Fibroblast of pulmonary artery (primary cell): ENCODE data around the gene SYT2.

Source experiments
- DNase-seq: peaks from one replicate; pipeline ENCODE4 v3.0.0-alpha.2; 2010; ENCODE audit warnings: low read depth
- H3K4me3 ChIP-seq: replicated peaks from 2 replicates; pipeline ENCODE4 v1.5.1; 2011; ENCODE audit warnings: low read depth, mild to moderate bottlenecking, control low read depth, low read length, moderate library complexity
- TF ChIP-seq, protein P1 (sequence below): IDR thresholded peaks from 2 replicates; pipeline ENCODE4 v1.5.1; 2011; ENCODE audit warnings: mild to moderate bottlenecking, control low read depth, low read length, inconsistent platforms; ENCODE audit errors: missing control alignments

The SYT2 gene

DNA sequence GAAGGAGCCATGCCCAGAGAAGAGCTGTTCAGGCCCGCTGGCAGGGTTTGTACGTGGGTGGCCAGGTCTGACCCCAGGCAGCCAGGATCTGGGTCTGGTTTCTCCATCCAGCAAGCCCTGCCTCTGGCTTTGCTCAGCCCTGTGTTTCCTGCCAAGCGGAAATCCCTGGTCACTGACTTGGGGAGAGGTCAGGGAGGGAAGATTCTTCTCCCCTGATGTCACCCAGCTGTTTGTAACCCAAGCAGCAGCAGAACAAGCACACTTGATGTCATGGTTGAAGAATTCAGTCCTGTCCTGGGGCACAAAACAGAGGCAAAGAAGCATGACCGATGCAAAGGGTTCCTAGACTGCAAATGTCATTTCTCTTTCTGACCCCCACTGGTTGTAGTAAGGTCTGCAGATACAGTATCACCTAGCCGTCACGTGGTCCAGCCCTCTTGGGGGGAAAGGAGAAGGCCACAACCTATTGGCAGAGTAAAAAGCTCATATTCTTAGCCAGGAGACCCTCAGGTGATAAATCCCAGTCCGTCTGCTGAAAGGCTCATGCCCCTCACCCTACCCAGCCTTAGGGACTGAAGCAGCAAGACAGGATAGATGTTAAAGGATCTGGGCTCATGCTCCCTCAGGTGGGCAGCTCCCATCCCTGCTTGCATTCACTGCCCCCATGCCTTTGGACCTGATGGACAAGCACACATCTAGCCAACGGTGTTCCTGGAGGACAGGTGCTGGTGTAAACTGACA is 120.9 kb downstream of the SYT2 start:
- DNase-seq = peak; percentile 99
- TF ChIP-seq, protein P1, sequence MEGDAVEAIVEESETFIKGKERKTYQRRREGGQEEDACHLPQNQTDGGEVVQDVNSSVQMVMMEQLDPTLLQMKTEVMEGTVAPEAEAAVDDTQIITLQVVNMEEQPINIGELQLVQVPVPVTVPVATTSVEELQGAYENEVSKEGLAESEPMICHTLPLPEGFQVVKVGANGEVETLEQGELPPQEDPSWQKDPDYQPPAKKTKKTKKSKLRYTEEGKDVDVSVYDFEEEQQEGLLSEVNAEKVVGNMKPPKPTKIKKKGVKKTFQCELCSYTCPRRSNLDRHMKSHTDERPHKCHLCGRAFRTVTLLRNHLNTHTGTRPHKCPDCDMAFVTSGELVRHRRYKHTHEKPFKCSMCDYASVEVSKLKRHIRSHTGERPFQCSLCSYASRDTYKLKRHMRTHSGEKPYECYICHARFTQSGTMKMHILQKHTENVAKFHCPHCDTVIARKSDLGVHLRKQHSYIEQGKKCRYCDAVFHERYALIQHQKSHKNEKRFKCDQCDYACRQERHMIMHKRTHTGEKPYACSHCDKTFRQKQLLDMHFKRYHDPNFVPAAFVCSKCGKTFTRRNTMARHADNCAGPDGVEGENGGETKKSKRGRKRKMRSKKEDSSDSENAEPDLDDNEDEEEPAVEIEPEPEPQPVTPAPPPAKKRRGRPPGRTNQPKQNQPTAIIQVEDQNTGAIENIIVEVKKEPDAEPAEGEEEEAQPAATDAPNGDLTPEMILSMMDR = no peak
- H3K4me3 ChIP-seq = no peak overlapping the region

DNA sequence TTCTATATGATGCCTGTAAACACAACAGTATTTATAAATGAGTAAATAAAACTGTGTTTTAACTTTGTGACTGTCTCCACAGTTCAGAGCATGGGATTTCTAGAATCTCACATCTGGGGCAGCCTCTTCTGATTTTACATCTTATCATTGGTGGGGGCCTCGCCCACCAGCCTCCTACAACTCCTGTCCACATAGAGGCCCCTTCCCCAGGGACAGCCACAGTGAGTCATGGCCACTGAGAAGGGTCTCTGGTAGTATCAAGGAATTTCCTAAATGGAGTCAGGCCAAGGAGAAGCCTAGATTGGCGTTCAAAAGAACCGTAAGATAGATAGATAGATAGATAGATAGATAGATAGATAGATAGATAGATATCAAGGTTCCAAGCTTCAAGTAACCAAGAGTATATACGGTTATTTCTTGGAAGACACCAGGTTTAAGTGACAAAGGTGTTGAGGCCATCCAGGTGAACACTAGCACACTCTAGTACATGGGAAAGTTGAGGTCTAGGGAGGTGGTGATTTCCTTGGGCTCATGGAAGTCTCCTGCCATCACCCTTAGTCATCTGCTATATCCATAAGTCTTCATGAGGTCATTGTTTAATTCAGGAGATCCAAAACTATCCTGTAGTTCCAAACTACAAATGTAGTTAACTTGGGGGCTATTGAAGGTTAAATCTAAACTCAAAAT is 121.6 kb downstream of the SYT2 start:
- no peak overlapping the region for H3K4me3 ChIP-seq
- no peak for DNase-seq
- TF ChIP-seq, protein P1 = no peak

DNA sequence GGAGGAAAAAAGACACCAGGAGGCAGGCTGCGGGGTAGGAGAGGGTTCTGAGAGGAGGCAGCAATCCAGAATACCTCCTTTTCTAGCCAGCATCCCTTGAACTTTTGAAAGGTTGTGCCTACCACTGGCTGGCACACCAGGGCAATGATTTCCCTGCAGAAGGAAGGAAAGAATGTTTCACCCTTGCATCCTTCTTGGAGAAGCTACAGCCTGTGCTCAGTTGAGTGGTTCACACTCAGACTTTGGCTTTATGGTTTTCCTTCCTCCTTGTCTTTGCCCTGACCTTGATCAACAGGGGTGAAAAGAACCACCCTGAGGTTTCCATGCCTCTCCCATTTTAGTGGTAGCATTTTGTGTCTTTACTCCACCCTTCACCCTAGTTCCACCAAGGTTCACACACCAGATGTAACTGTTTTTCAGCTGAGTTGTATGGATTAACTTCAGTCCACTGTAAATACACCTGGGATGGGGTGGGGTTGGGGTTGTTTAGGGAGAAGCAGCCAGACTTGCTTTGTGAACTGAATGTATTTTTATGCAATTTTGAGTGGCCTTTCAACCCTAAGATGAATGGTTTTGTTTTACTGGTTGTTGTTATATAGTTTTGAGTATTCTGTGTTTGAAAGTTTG is 122.3 kb downstream of the SYT2 start:
- no peak overlapping the region for H3K4me3 ChIP-seq
- DNase-seq = no peak
- TF ChIP-seq, protein P1 = no peak

DNA sequence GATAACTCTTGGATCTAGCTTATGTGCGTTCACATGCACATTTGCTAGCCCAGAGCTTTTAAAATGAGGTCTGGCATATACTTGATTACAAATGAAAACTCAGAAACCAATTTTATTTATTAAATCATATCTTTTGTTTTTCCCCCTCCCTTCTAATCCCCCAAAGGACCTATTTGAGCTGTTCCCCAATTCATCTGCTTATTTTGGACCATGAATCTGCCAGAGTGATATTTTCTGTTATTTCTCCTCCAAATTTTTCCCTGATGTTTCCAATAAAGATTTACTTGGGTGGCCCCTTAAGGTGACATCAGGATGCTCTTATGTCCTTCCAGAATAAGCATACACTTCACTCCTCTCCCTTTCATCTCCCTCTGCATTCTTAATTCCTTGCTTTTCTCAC is 123.4 kb downstream of the SYT2 start:
- H3K4me3 ChIP-seq = no peak overlapping the region
- TF ChIP-seq, protein P1 = no peak
- no peak for DNase-seq

DNA sequence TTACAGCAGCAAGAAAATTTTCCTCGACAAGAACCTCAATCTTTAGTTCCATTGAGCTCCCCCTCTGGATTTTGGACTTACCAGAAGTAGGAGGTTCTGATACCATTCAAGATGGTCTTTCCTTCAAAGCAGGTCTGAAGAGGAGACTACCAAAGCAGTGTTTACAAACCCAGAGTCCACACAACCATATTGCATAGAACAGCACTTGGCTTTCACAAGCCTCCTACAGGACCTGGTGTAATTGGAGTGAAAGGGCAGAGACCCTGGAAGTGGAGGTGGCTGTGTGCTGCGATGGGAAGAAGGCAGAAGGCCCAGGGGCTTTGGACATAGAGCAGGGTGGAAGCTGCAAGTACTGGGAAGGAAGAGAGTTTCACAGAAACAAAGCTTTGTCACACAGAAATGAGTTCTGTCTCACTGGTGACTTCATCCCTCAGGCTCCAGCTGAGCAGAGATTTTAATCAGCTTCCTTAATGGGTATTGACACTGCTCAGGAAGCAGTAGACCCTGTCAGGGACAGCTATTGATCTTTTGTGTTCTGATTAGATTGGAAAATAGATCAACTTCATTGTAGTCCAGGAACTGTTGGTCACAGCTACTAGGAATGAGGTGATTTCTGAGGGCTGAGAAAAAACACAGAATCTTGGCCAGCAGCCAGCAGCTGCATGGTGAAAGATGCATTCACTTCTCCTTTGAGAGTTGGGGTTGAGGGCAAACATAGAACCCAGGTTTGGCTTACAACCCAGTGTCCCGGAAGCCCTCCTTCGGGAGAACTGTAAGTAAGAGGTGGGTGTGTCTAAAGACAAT is 124.0 kb downstream of the SYT2 start:
- no peak overlapping the region for H3K4me3 ChIP-seq
- TF ChIP-seq, protein P1 = no peak
- peak; percentile 69 for DNase-seq

DNA sequence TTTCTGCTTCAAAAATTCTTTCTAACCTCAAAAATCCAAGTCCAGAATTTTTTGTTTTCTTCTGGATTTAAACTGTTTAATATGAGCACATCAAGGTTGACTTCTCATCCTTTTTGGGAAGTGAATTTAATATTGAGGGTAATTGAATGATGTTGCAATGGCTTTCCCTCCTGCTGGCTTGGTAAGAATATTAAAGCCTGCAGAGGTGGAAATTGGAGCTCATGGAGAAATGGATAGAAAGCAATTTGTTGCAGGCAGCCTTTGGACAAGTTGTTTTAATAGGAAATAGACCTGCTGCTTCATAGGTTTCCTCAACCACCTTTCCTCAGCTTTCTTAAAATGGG is 124.7 kb downstream of the SYT2 start:
- no peak overlapping the region for H3K4me3 ChIP-seq
- DNase-seq = no peak
- TF ChIP-seq, protein P1 = no peak
